PC-3 (cell line): Measurements from ENCODE around the gene TRMT61A. TPM values are rescaled to one million over a fixed set of nuclear protein-coding genes. Genes with fewer than 3 reads are reported as not detected.
A peak's percentile ranks its signal among the peaks of the same experiment; 100 is the strongest.

Experiments
- ATAC-seq: fragments of 200-7000 bp; cut with Tn5 transposase; 2 replicates; pipeline ENCODE4 v1.9.1; 2020; ENCODE audit warnings: mild to moderate bottlenecking, moderate library complexity
- BruUV-seq: library from RNA; stranded (reverse); fragments of 400-500 nt; replicated peaks from 2 replicates; lab custom pipeline; 2021; lab: Mats Ljungman, UMichigan
- CTCF ChIA-PET: fragments of 300-600 bp; sonication (Branson Sonifier 250); formaldehyde crosslinking; loops from one replicate; lab custom pipeline; 2022; ENCODE audit warnings: antibody characterized with exemption; lab: Charles Lee
- POLR2A ChIA-PET: fragments of 300-600 bp; sonication (Branson Sonifier 250); formaldehyde crosslinking; loops from one replicate; lab custom pipeline; 2022; ENCODE audit warnings: antibody characterized with exemption; ENCODE audit not compliant: unreplicated experiment; lab: Charles Lee
- DNase-seq: peaks from one replicate; pipeline ENCODE4 v3.0.0-alpha.2; 2015
- H2AFZ ChIP-seq: fragments of 300-600 bp; sonication (generic); 2 replicates; pipeline ENCODE4 v1.6.0; 2016; ENCODE audit warnings: antibody characterized with exemption, low read length
- H3F3A ChIP-seq: fragments of 300-600 bp; sonication (generic); one replicate; pipeline ENCODE4 v1.6.0; 2017; ENCODE audit warnings: antibody characterized with exemption, low read length, control low read depth, mild to moderate bottlenecking; ENCODE audit not compliant: unreplicated experiment
- H3K27ac ChIP-seq: fragments of 300-600 bp; sonication (generic); 2 replicates; pipeline ENCODE4 v1.5.1; 2016; ENCODE audit warnings: mild to moderate bottlenecking, low read length
- H3K27me3 ChIP-seq: fragments of 300-600 bp; sonication (generic); 2 replicates; pipeline ENCODE4 v1.6.1; 2016; ENCODE audit warnings: low read length, mixed read lengths
- H3K36me3 ChIP-seq: fragments of 300-600 bp; sonication (generic); 2 replicates; pipeline ENCODE4 v1.6.1; 2016; ENCODE audit warnings: low read depth, mixed run types, low read length, mixed read lengths
- H3K4me1 ChIP-seq: fragments of 300-600 bp; sonication (generic); 2 replicates; pipeline ENCODE4 v1.5.1; 2016; ENCODE audit warnings: low read length; ENCODE audit not compliant: insufficient read depth
- H3K4me2 ChIP-seq: fragments of 300-600 bp; sonication (generic); 2 replicates; pipeline ENCODE4 v1.6.0; 2016; ENCODE audit warnings: low read length
- H3K4me3 ChIP-seq: fragments of 300-600 bp; sonication (generic); 2 replicates; pipeline ENCODE4 v1.5.1; 2016; ENCODE audit warnings: mild to moderate bottlenecking, low read length, mixed read lengths
- H3K79me2 ChIP-seq: fragments of 300-600 bp; sonication (generic); 2 replicates; pipeline ENCODE4 v1.6.1; 2017; ENCODE audit warnings: low read length, mixed read lengths
- H3K9ac ChIP-seq: fragments of 300-600 bp; sonication (generic); 2 replicates; pipeline ENCODE4 v1.6.0; 2016; ENCODE audit warnings: mild to moderate bottlenecking, low read length
- H3K9me2 ChIP-seq: fragments of 300-600 bp; sonication (generic); replicated peaks from 2 replicates; pipeline ENCODE4 v1.6.1; 2016; ENCODE audit warnings: mixed run types, low read length, mixed read lengths
- H3K9me3 ChIP-seq: fragments of 300-600 bp; sonication (generic); 2 replicates; pipeline ENCODE4 v1.6.1; 2016; ENCODE audit warnings: low read length, mixed read lengths
- H4K20me1 ChIP-seq: fragments of 300-600 bp; sonication (generic); 2 replicates; pipeline ENCODE4 v1.6.1; 2016; ENCODE audit warnings: low read length, mixed read lengths
- CTCF ChIP-seq: fragments of 300-600 bp; sonication (generic); conservative IDR thresholded peaks from 2 replicates; pipeline ENCODE4 v1.5.1; 2017; ENCODE audit warnings: antibody characterized with exemption, low read depth, mild to moderate bottlenecking, low read length
- EZH2 ChIP-seq: fragments of 300-600 bp; sonication (generic); IDR thresholded peaks from one replicate; pipeline ENCODE4 v1.6.1; 2017; ENCODE audit warnings: antibody characterized with exemption, mild to moderate bottlenecking, low read length; ENCODE audit not compliant: unreplicated experiment
- EZH2phosphoT487 ChIP-seq: fragments of 300-600 bp; sonication (generic); IDR thresholded peaks from 2 replicates; pipeline ENCODE4 v1.6.1; 2018; ENCODE audit warnings: mild to moderate bottlenecking, antibody characterized with exemption, low read length, borderline replicate concordance
- intact Hi-C: fragments of 100-400 bp; cut with micrococcal nuclease; formaldehyde crosslinking; loops from 2 replicates; pipeline ENCODE4 v1.9.0; 2023
- total RNA-seq: library from RNA; depleted of rRNA; stranded (reverse); fragments of >200 nt; gene quantifications from 2 replicates; pipeline ENCODE4 v1.2.3, GENCODE V29; 2014

Gene TRMT61A
- total RNA-seq, 1 experiment from 2014 or later = 51.2 TPM

- Histone ChIP-seq H3K36me3 (no peaks in the 10 kb centered on the region), H3K27me3 (no peaks in the 10 kb centered on the region), H3K9ac (no peak overlapping the region), H3K4me2 (no peak overlapping the region), H3K4me1 (peaks cover 9% of the 10 kb centered on the region), H4K20me1 (peaks cover 7% of the 10 kb centered on the region; the same call in 1 of the 2 replicates), H3K9me3 (no peaks in the 10 kb centered on the region), H3K79me2 (0 out of 2 replicates have a peak, but pooled peaks cover 4% of the 10 kb centered on the region), H3F3A (no peaks in the 10 kb centered on the region), H3K27ac (no peak overlapping the region), H3K9me2 (no peaks in the 10 kb centered on the region), H2AFZ (no peak overlapping the region), H3K4me3 (no peak overlapping the region)
- DNase-seq (no peak), ATAC-seq (no peak)
- BruUV-seq = TSS peak; percentile 65
- CTCF ChIA-PET = no interaction called here
- POLR2A ChIA-PET = interaction anchor here (0.6 kb wide), 1 partner anchor 12 kb away, joined by 3 read pairs; no protein-coding TSS in a partner anchor
- TF ChIP-seq CTCF (no peak), EZH2 (no peak), EZH2phosphoT487 (no peak)
- intact Hi-C loops = no loop called here
Measured at GRCh38 chr14:103519837-103520212, 9.2 kb upstream of the TRMT61A start.

GRCh38 chr14:103520269-103520656 is 8.7 kb upstream of the TRMT61A start:
- no peaks in the 10 kb centered on the region for H3K9me3 ChIP-seq
- H3F3A ChIP-seq = no peaks in the 10 kb centered on the region
- peaks cover 9% of the 10 kb centered on the region for H3K4me1 ChIP-seq
- no TSS peak for BruUV-seq
- H3K27ac ChIP-seq = no peak overlapping the region
- DNase-seq (no peak), ATAC-seq (no peak)
- H3K27me3 ChIP-seq = no peaks in the 10 kb centered on the region
- TF ChIP-seq EZH2phosphoT487 (no peak), EZH2 (no peak), CTCF (no peak)
- H2AFZ ChIP-seq = no peak overlapping the region
- peaks cover 7% of the 10 kb centered on the region; the same call in 1 of the 2 replicates for H4K20me1 ChIP-seq
- peak overlapping the region; percentile 99 for H3K4me2 ChIP-seq
- intact Hi-C loops = no loop called here
- POLR2A ChIA-PET = interaction anchor here (0.6 kb wide), 1 partner anchor 20 kb away, joined by 5 read pairs; no protein-coding TSS in a partner anchor
- no peak overlapping the region for H3K4me3 ChIP-seq
- H3K36me3 ChIP-seq = no peaks in the 10 kb centered on the region
- CTCF ChIA-PET = interaction anchor here (1.4 to 1.5 kb wide), 2 partner anchors 21 to 27 kb away, joined by 7 to 8 read pairs; no protein-coding TSS in a partner anchor
- H3K79me2 ChIP-seq = 0 out of 2 replicates have a peak, but pooled peaks cover 4% of the 10 kb centered on the region
- no peaks in the 10 kb centered on the region for H3K9me2 ChIP-seq
- H3K9ac ChIP-seq = no peak overlapping the region
